HepG2 (cell line): ENCODE data around the gene ANKRD55. TPM values are rescaled to one million over a fixed set of nuclear protein-coding genes. Genes with fewer than 3 reads are reported as not detected.

ENCODE experiments used
- ATAC-seq: fragments of 200-7000 bp; cut with Tn5 transposase; 3 replicates; pipeline ENCODE4 v1.9.1; 2020; ENCODE audit warnings: mild to moderate bottlenecking, moderate library complexity
- BruUV-seq: library from RNA; stranded (reverse); fragments of 400-500 nt; replicated peaks from 2 replicates; lab custom pipeline; 2021; lab: Mats Ljungman, UMichigan
- CTCF ChIA-PET: fragments of 300-600 bp; formaldehyde crosslinking; extraction: SDS; loops from one replicate; lab custom pipeline; 2021; ENCODE audit warnings: low total read pairs, inconsistent platforms, low intra/inter-chr PET ratio; lab: Yijun Ruan, JAX
- POLR2A ChIA-PET: fragments of 350-600 bp; sonication (Branson Sonifier 250); formaldehyde crosslinking; loops from one replicate; lab custom pipeline; 2020; ENCODE audit warnings: antibody characterized with exemption, inconsistent platforms; lab: Yijun Ruan, JAX
- DNase-seq: peaks from one replicate; pipeline ENCODE4 v3.0.0-alpha.2; 2015; ENCODE audit warnings: low spot score
- FAIRE-seq: peaks from 3 replicates; lab custom pipeline; 2011; peaks lifted over from hg19 to GRCh38; lab: Jason Lieb, UNC
- H2AFZ ChIP-seq: one replicate; pipeline ENCODE4 v1.6.1; 2011; ENCODE audit warnings: low read length, inconsistent platforms
- H3K27ac ChIP-seq: fragments of 300-600 bp; 3 replicates; pipeline ENCODE4 v1.8.0; 2011; ENCODE audit warnings: mixed run types, mild to moderate bottlenecking, mixed read lengths, low read length, inconsistent platforms; ENCODE audit not compliant: insufficient read depth; ENCODE audit errors: extremely low read length
- H3K27me3 ChIP-seq, 2 experiments: fragments of 200-600 bp in 1 of 2; 2 replicates in 1 of 2; 3 replicates in 1 of 2; pipeline versions ENCODE4 v1.6.0 to v1.8.0; 2011; ENCODE audit warnings: low read length in 2 of 2, mild to moderate bottlenecking in 2 of 2, moderate library complexity in 2 of 2, inconsistent platforms in 1 of 2; ENCODE audit not compliant: insufficient read depth in 2 of 2, control insufficient read depth in 1 of 2
- H3K36me3 ChIP-seq, 2 experiments: fragments of 200-600 bp in 1 of 2; replicated peaks in 1 of 2; 2 replicates in 1 of 2; 3 replicates in 1 of 2; pipeline versions ENCODE4 v1.5.1 to v1.8.0; 2011; ENCODE audit warnings: low read length in 2 of 2, inconsistent platforms in 1 of 2; ENCODE audit not compliant: insufficient read depth in 2 of 2, control insufficient read depth in 1 of 2
- H3K4me1 ChIP-seq: 2 replicates; pipeline ENCODE4 v1.5.1; 2012; ENCODE audit warnings: low read length, inconsistent platforms; ENCODE audit not compliant: insufficient read depth
- H3K4me2 ChIP-seq: 2 replicates; pipeline ENCODE4 v1.6.0; 2011; ENCODE audit warnings: low read depth, low read length, inconsistent platforms
- H3K4me3 ChIP-seq, 3 experiments: fragments of 200-600 bp in 1 of 3; sonication (generic), shearing (Covaris generic) in 1 of 3; replicated peaks in 1 of 3; 2 replicates each; pipeline ENCODE4 v1.5.1; 2011 to 2016; ENCODE audit warnings: low read length in 3 of 3, inconsistent platforms in 2 of 3, low read depth in 2 of 3, mild to moderate bottlenecking in 2 of 3, control low read depth in 1 of 3, mixed read lengths in 1 of 3; ENCODE audit not compliant: insufficient read depth in 1 of 3
- H3K79me2 ChIP-seq: one replicate; pipeline ENCODE4 v1.6.1; 2011; ENCODE audit warnings: low read length, inconsistent platforms; ENCODE audit not compliant: insufficient read depth
- H3K9ac ChIP-seq: 2 replicates; pipeline ENCODE4 v1.6.0; 2011; ENCODE audit warnings: mild to moderate bottlenecking, low read depth, low read length, inconsistent platforms; ENCODE audit not compliant: insufficient read depth
- H3K9me3 ChIP-seq: 2 replicates; pipeline ENCODE4 v1.5.1; 2012; ENCODE audit warnings: mild to moderate bottlenecking, low read length
- H4K20me1 ChIP-seq: 2 replicates; pipeline ENCODE4 v1.6.0; 2011; ENCODE audit warnings: inconsistent platforms, mild to moderate bottlenecking, low read length, moderate library complexity; ENCODE audit not compliant: insufficient read depth
- AGO2 ChIP-seq: fragments of 200-400 bp; formaldehyde crosslinking; optimal IDR thresholded peaks from 2 replicates; pipeline ENCODE3; 2017; ENCODE audit warnings: mild to moderate bottlenecking, low read depth, low read length, moderate library complexity
- ATF7 ChIP-seq, 2 experiments: fragments of 450-650 bp in 1 of 2; sonication (generic) in 1 of 2; formaldehyde crosslinking in 1 of 2; IDR thresholded peaks; 2 replicates each; pipeline versions ENCODE4 v1.4.0 to v1.6.1; 2016 to 2020; ENCODE audit warnings: antibody characterized with exemption in 1 of 2, mild to moderate bottlenecking in 1 of 2, missing genetic modification reagents in 1 of 2
- E2F5 ChIP-seq: sonication (generic); formaldehyde crosslinking; conservative IDR thresholded peaks from 2 replicates; pipeline ENCODE4 v1.4.0; 2020; ENCODE audit warnings: missing genetic modification reagents
- ELK4 ChIP-seq: sonication (generic); formaldehyde crosslinking; IDR thresholded peaks from 2 replicates; pipeline ENCODE4 v1.9.0; 2021; ENCODE audit warnings: missing genetic modification reagents, borderline replicate concordance
- IRX3 ChIP-seq: sonication (generic); formaldehyde crosslinking; IDR thresholded peaks from 2 replicates; pipeline ENCODE4 v1.8.1; 2023; ENCODE audit warnings: mild to moderate bottlenecking, low read depth, missing genetic modification reagents, borderline replicate concordance
- ISL2 ChIP-seq: sonication (generic); formaldehyde crosslinking; IDR thresholded peaks from 2 replicates; pipeline ENCODE4 v1.5.0; 2020; ENCODE audit warnings: missing genetic modification reagents
- KDM6A ChIP-seq: IDR thresholded peaks from 2 replicates; pipeline ENCODE4 v1.6.1; 2016; ENCODE audit warnings: low read depth
- PCBP1 ChIP-seq: fragments of 200-400 bp; formaldehyde crosslinking; IDR thresholded peaks from 2 replicates; pipeline ENCODE4 v1.6.1; 2017; ENCODE audit warnings: mild to moderate bottlenecking, low read depth, low read length, borderline replicate concordance
- PHF20 ChIP-seq: sonication (generic); formaldehyde crosslinking; IDR thresholded peaks from 2 replicates; pipeline ENCODE4 v1.5.0; 2020; ENCODE audit warnings: mild to moderate bottlenecking, missing genetic modification reagents
- PPARG ChIP-seq: conservative IDR thresholded peaks from 2 replicates; pipeline ENCODE4 v1.6.1; 2016; ENCODE audit warnings: missing biosample characterization, missing genetic modification reagents
- SATB2 ChIP-seq: sonication (generic); formaldehyde crosslinking; IDR thresholded peaks from 2 replicates; pipeline ENCODE4 v1.5.0; 2020; ENCODE audit warnings: missing genetic modification reagents
- ZBTB37 ChIP-seq: sonication (generic); formaldehyde crosslinking; IDR thresholded peaks from 2 replicates; pipeline ENCODE4 v1.4.0; 2020; ENCODE audit warnings: mild to moderate bottlenecking, missing genetic modification reagents
- ZFYVE20 ChIP-seq: sonication (generic); formaldehyde crosslinking; IDR thresholded peaks from 2 replicates; pipeline ENCODE4 v1.8.0; 2023; ENCODE audit warnings: low read depth, mild to moderate bottlenecking, moderate library complexity, missing genetic modification reagents, borderline replicate concordance
- ZNF468 ChIP-seq: sonication (generic); formaldehyde crosslinking; IDR thresholded peaks from 2 replicates; pipeline ENCODE4 v1.8.0; 2022; ENCODE audit warnings: mild to moderate bottlenecking, moderate library complexity, missing genetic modification reagents
- ZNF646 ChIP-seq: sonication (generic); formaldehyde crosslinking; IDR thresholded peaks from 2 replicates; pipeline ENCODE4 v1.9.0; 2021; ENCODE audit warnings: mild to moderate bottlenecking, missing genetic modification reagents
- WGBS: methylation state at CpG from one replicate; pipeline ENCODE4 v1.1.6; 2017; ENCODE audit warnings: low lambda C conversion rate; 5-methylcytosine and 5-hydroxymethylcytosine counted together
- in situ Hi-C: cut with HindIII; loops from 2 replicates; pipeline ENCODE4 v1.10.0; 2017; ENCODE audit warnings: low pct_unique_long_range_greater_than_20kb; ENCODE audit not compliant: extremely low pct_ligation_motif_present
- intact Hi-C: fragments of 100-400 bp; cut with micrococcal nuclease; formaldehyde crosslinking; loops from one replicate; pipeline ENCODE4 v1.10.0; 2022; ENCODE audit not compliant: unreplicated experiment
- polyA plus RNA-seq, 8 experiments: library from polyadenylated mRNA; depleted of rRNA in 3 of 8; stranded (reverse) in 7 of 8; unstranded in 1 of 8; fragments of >200 nt; fragmentation: Illumina TruSeq in 4 of 8; extraction: Trizol in 4 of 8; gene quantifications; 2 replicates each; pipeline versions ENCODE4 v1.2.1 to v1.2.3, GENCODE V29; 2011 to 2016; ENCODE audit warnings: low read depth in 4 of 8, missing spikeins in 1 of 8, mixed read lengths in 1 of 8; ENCODE audit not compliant: insufficient read depth in 1 of 8
- total RNA-seq, 5 experiments: library from RNA; depleted of rRNA; stranded (reverse); fragments of >200 nt; fragmentation: Illumina TruSeq; extraction: Trizol; gene quantifications; 2 replicates each; pipeline ENCODE4 v1.2.3, GENCODE V29; 2016; ENCODE audit warnings: low read depth in 1 of 5

Gene ANKRD55
- total and polyA plus RNA-seq, 2 of the 13 experiments (the other 11 are each of a cell fraction or from before 2014, with no cell fraction given), result 0.11 to 0.28 TPM

GRCh38 chr5:56167519-56167918 is 65.6 kb downstream of the ANKRD55 start:
- no peak overlapping the region for H3K4me3 ChIP-seq
- H3K4me2 ChIP-seq, result no peak overlapping the region
- TF ChIP-seq PPARG (CRISPR knock-in tag) (no peak), ELK4 (CRISPR knock-in tag) (no peak), IRX3 (CRISPR knock-in tag) (no peak), E2F5 (CRISPR knock-in tag) (no peak), AGO2 (no peak), SATB2 (CRISPR knock-in tag) (no peak), ZNF646 (CRISPR knock-in tag) (no peak), ISL2 (CRISPR knock-in tag) (no peak), ZFYVE20 (no peak), ZNF468 (CRISPR knock-in tag) (no peak), PHF20 (CRISPR knock-in tag) (no peak), ATF7 (IDR thresholded peaks at IDR 0.05) (no peak), ATF7 (CRISPR knock-in tag; IDR thresholded peaks at IDR 0.05) (no peak), PCBP1 (no peak), ZBTB37 (CRISPR knock-in tag) (no peak), KDM6A (CRISPR knock-in tag) (no peak)
- in situ Hi-C loops, result no loop called here
- DNase-seq, result no peak
- H3K27me3 ChIP-seq, result no peaks in the 10 kb centered on the region
- 90% methylated on average over 2 of the region's 2 CpGs for WGBS
- no peak overlapping the region for H2AFZ ChIP-seq
- no peaks in the 10 kb centered on the region for H4K20me1 ChIP-seq
- H3K27ac ChIP-seq, result no peak overlapping the region
- no peaks in the 10 kb centered on the region for H3K79me2 ChIP-seq
- ATAC-seq, result no peak
- no peaks in the 10 kb centered on the region for H3K36me3 ChIP-seq
- ChIA-PET CTCF (no interaction called here), POLR2A (no interaction called here)
- peaks cover 25% of the 10 kb centered on the region for H3K4me1 ChIP-seq
- FAIRE-seq, result no peak
- no peaks in the 10 kb centered on the region for H3K9me3 ChIP-seq
- H3K9ac ChIP-seq, result no peak overlapping the region
- intact Hi-C loops, result no loop called here
- no TSS peak for BruUV-seq
